Measurements from ENCODE around the gene EPB41L3.

The EPB41L3 gene

GRCh38 chr18:5476961-5477800, 66.6 kb downstream of the EPB41L3 start:
- Histone ChIP-seq H3K4me1 (ENCODE audit: control insufficient read depth in 1 of 2, insufficient read depth in 2 of 2, low read length in 2 of 2) (no peaks in the 10 kb centered on the region), H3K9ac (ENCODE audit: low read depth in 1 of 2, low read length in 2 of 2) (no peak overlapping the region), H3K36me3 (ENCODE audit: control insufficient read depth in 1 of 2, insufficient read depth in 2 of 2, low read length in 2 of 2) (peaks cover 8 to 19% of the 10 kb centered on the region in 2 donors), H3K27ac (ENCODE audit: low read depth, low read length) (no peak overlapping the region), H3K9me3 (ENCODE audit: control insufficient read depth in 1 of 2, low read length in 2 of 2) (no peaks in the 10 kb centered on the region), H3K27me3 (ENCODE audit: control insufficient read depth in 1 of 2, insufficient read depth in 2 of 2, low read length in 2 of 2) (no peaks in the 10 kb centered on the region), H3K4me3 (ENCODE audit: low read depth in 1 of 2, low read length in 2 of 2) (no peak overlapping the region)

- H3K4me3 ChIP-seq (ENCODE audit: low read depth in 1 of 2, low read length in 2 of 2) = no peak overlapping the region
- no peaks in the 10 kb centered on the region for H3K9me3 ChIP-seq (ENCODE audit: control insufficient read depth in 1 of 2, low read length in 2 of 2)
- H3K4me1 ChIP-seq (ENCODE audit: control insufficient read depth in 1 of 2, insufficient read depth in 2 of 2, low read length in 2 of 2) = no peaks in the 10 kb centered on the region
- H3K9ac ChIP-seq (ENCODE audit: low read depth in 1 of 2, low read length in 2 of 2) = no peak overlapping the region
- H3K27ac ChIP-seq (ENCODE audit: low read depth, low read length) = no peak overlapping the region
- peaks cover 8 to 26% of the 10 kb centered on the region in 2 donors for H3K36me3 ChIP-seq (ENCODE audit: control insufficient read depth in 1 of 2, insufficient read depth in 2 of 2, low read length in 2 of 2)
- H3K27me3 ChIP-seq (ENCODE audit: control insufficient read depth in 1 of 2, insufficient read depth in 2 of 2, low read length in 2 of 2) = no peaks in the 10 kb centered on the region
Observed at GRCh38 chr18:5475267-5475666, 68.5 kb downstream of the EPB41L3 start.

- Histone ChIP-seq H3K9ac (ENCODE audit: low read depth in 1 of 2, low read length in 2 of 2) (no peak overlapping the region), H3K27me3 (ENCODE audit: control insufficient read depth in 1 of 2, insufficient read depth in 2 of 2, low read length in 2 of 2) (no peaks in the 10 kb centered on the region), H3K36me3 (ENCODE audit: control insufficient read depth in 1 of 2, insufficient read depth in 2 of 2, low read length in 2 of 2) (peaks cover 0 to 13% of the 10 kb centered on the region in 2 donors), H3K27ac (ENCODE audit: low read depth, low read length) (no peak overlapping the region), H3K4me3 (ENCODE audit: low read depth in 1 of 2, low read length in 2 of 2) (no peak overlapping the region), H3K4me1 (ENCODE audit: control insufficient read depth in 1 of 2, insufficient read depth in 2 of 2, low read length in 2 of 2) (no peaks in the 10 kb centered on the region), H3K9me3 (ENCODE audit: control insufficient read depth in 1 of 2, low read length in 2 of 2) (no peaks in the 10 kb centered on the region)
Observed at GRCh38 chr18:5469340-5469739, 74.5 kb downstream of the EPB41L3 start.

GRCh38 chr18:5468394-5468793, 75.4 kb downstream of the EPB41L3 start:
- no peaks in the 10 kb centered on the region for H3K9me3 ChIP-seq (ENCODE audit: control insufficient read depth in 1 of 2, low read length in 2 of 2)

GRCh38 chr18:5467671-5468070, 76.1 kb downstream of the EPB41L3 start:
- H3K27me3 ChIP-seq (ENCODE audit: control insufficient read depth in 1 of 2, insufficient read depth in 2 of 2, low read length in 2 of 2) = no peaks in the 10 kb centered on the region
- H3K4me1 ChIP-seq (ENCODE audit: control insufficient read depth in 1 of 2, insufficient read depth in 2 of 2, low read length in 2 of 2) = no peaks in the 10 kb centered on the region
- H3K9ac ChIP-seq (ENCODE audit: low read depth in 1 of 2, low read length in 2 of 2) = no peak overlapping the region
- H3K36me3 ChIP-seq (ENCODE audit: control insufficient read depth in 1 of 2, insufficient read depth in 2 of 2, low read length in 2 of 2) = peaks cover 0 to 13% of the 10 kb centered on the region in 2 donors
- H3K27ac ChIP-seq (ENCODE audit: low read depth, low read length) = no peak overlapping the region
- H3K9me3 ChIP-seq (ENCODE audit: control insufficient read depth in 1 of 2, low read length in 2 of 2) = no peaks in the 10 kb centered on the region
- H3K4me3 ChIP-seq (ENCODE audit: low read depth in 1 of 2, low read length in 2 of 2) = no peak overlapping the region

More at GRCh38 chr18:5468394-5468793, 75.4 kb downstream of the EPB41L3 start:
- H3K27ac ChIP-seq (ENCODE audit: low read depth, low read length) = no peak overlapping the region
- no peaks in the 10 kb centered on the region for H3K4me1 ChIP-seq (ENCODE audit: control insufficient read depth in 1 of 2, insufficient read depth in 2 of 2, low read length in 2 of 2)
- peaks cover 0 to 13% of the 10 kb centered on the region in 2 donors for H3K36me3 ChIP-seq (ENCODE audit: control insufficient read depth in 1 of 2, insufficient read depth in 2 of 2, low read length in 2 of 2)
- no peaks in the 10 kb centered on the region for H3K27me3 ChIP-seq (ENCODE audit: control insufficient read depth in 1 of 2, insufficient read depth in 2 of 2, low read length in 2 of 2)
- H3K4me3 ChIP-seq (ENCODE audit: low read depth in 1 of 2, low read length in 2 of 2) = no peak overlapping the region
- no peak overlapping the region for H3K9ac ChIP-seq (ENCODE audit: low read depth in 1 of 2, low read length in 2 of 2)

GRCh38 chr18:5466256-5466655, 77.5 kb downstream of the EPB41L3 start:
- Histone ChIP-seq H3K27ac (ENCODE audit: low read depth, low read length) (no peak overlapping the region), H3K27me3 (ENCODE audit: control insufficient read depth in 1 of 2, insufficient read depth in 2 of 2, low read length in 2 of 2) (no peaks in the 10 kb centered on the region), H3K9me3 (ENCODE audit: control insufficient read depth in 1 of 2, low read length in 2 of 2) (no peaks in the 10 kb centered on the region), H3K4me3 (ENCODE audit: low read depth in 1 of 2, low read length in 2 of 2) (no peak overlapping the region), H3K36me3 (ENCODE audit: control insufficient read depth in 1 of 2, insufficient read depth in 2 of 2, low read length in 2 of 2) (peaks cover 0 to 8% of the 10 kb centered on the region in 2 donors), H3K9ac (ENCODE audit: low read depth in 1 of 2, low read length in 2 of 2) (no peak overlapping the region), H3K4me1 (ENCODE audit: control insufficient read depth in 1 of 2, insufficient read depth in 2 of 2, low read length in 2 of 2) (peaks cover 0 to 5% of the 10 kb centered on the region in 2 donors)

- no peaks in the 10 kb centered on the region for H3K27me3 ChIP-seq (ENCODE audit: control insufficient read depth in 1 of 2, insufficient read depth in 2 of 2, low read length in 2 of 2)
- H3K4me1 ChIP-seq (ENCODE audit: control insufficient read depth in 1 of 2, insufficient read depth in 2 of 2, low read length in 2 of 2) = peaks cover 0 to 5% of the 10 kb centered on the region in 2 donors
- H3K4me3 ChIP-seq (ENCODE audit: low read depth in 1 of 2, low read length in 2 of 2) = no peak overlapping the region
- no peak overlapping the region for H3K9ac ChIP-seq (ENCODE audit: low read depth in 1 of 2, low read length in 2 of 2)
- no peak overlapping the region for H3K27ac ChIP-seq (ENCODE audit: low read depth, low read length)
- no peaks in the 10 kb centered on the region for H3K9me3 ChIP-seq (ENCODE audit: control insufficient read depth in 1 of 2, low read length in 2 of 2)
- H3K36me3 ChIP-seq (ENCODE audit: control insufficient read depth in 1 of 2, insufficient read depth in 2 of 2, low read length in 2 of 2) = peaks cover 0 to under 1% of the 10 kb centered on the region in 2 donors
Observed at GRCh38 chr18:5464251-5464650, 79.5 kb downstream of the EPB41L3 start.

- H3K9ac ChIP-seq (ENCODE audit: low read depth in 1 of 2, low read length in 2 of 2) = no peak overlapping the region
- H3K27ac ChIP-seq (ENCODE audit: low read depth, low read length) = no peak overlapping the region
- no peak overlapping the region for H3K4me3 ChIP-seq (ENCODE audit: low read depth in 1 of 2, low read length in 2 of 2)
- H3K36me3 ChIP-seq (ENCODE audit: control insufficient read depth in 1 of 2, insufficient read depth in 2 of 2, low read length in 2 of 2) = no peaks in the 10 kb centered on the region
- H3K4me1 ChIP-seq (ENCODE audit: control insufficient read depth in 1 of 2, insufficient read depth in 2 of 2, low read length in 2 of 2) = peaks cover 0 to 5% of the 10 kb centered on the region in 2 donors
- H3K9me3 ChIP-seq (ENCODE audit: control insufficient read depth in 1 of 2, low read length in 2 of 2) = no peaks in the 10 kb centered on the region
- no peaks in the 10 kb centered on the region for H3K27me3 ChIP-seq (ENCODE audit: control insufficient read depth in 1 of 2, insufficient read depth in 2 of 2, low read length in 2 of 2)
Observed at GRCh38 chr18:5463831-5464230, 80.0 kb downstream of the EPB41L3 start.

- Histone ChIP-seq H3K27me3 (ENCODE audit: control insufficient read depth in 1 of 2, insufficient read depth in 2 of 2, low read length in 2 of 2) (no peaks in the 10 kb centered on the region), H3K4me1 (ENCODE audit: control insufficient read depth in 1 of 2, insufficient read depth in 2 of 2, low read length in 2 of 2) (peaks cover 0 to 5% of the 10 kb centered on the region in 2 donors), H3K36me3 (ENCODE audit: control insufficient read depth in 1 of 2, insufficient read depth in 2 of 2, low read length in 2 of 2) (no peaks in the 10 kb centered on the region), H3K9me3 (ENCODE audit: control insufficient read depth in 1 of 2, low read length in 2 of 2) (no peaks in the 10 kb centered on the region), H3K27ac (ENCODE audit: low read depth, low read length) (no peak overlapping the region), H3K4me3 (ENCODE audit: low read depth in 1 of 2, low read length in 2 of 2) (no peak overlapping the region), H3K9ac (ENCODE audit: low read depth in 1 of 2, low read length in 2 of 2) (no peak overlapping the region)
Observed at GRCh38 chr18:5463390-5463789, 80.4 kb downstream of the EPB41L3 start.

- peaks cover 0 to 5% of the 10 kb centered on the region in 2 donors for H3K4me1 ChIP-seq (ENCODE audit: control insufficient read depth in 1 of 2, insufficient read depth in 2 of 2, low read length in 2 of 2)
- H3K9me3 ChIP-seq (ENCODE audit: control insufficient read depth in 1 of 2, low read length in 2 of 2) = no peaks in the 10 kb centered on the region
- H3K27me3 ChIP-seq (ENCODE audit: control insufficient read depth in 1 of 2, insufficient read depth in 2 of 2, low read length in 2 of 2) = no peaks in the 10 kb centered on the region
- no peaks in the 10 kb centered on the region for H3K36me3 ChIP-seq (ENCODE audit: control insufficient read depth in 1 of 2, insufficient read depth in 2 of 2, low read length in 2 of 2)
- no peak overlapping the region for H3K9ac ChIP-seq (ENCODE audit: low read depth in 1 of 2, low read length in 2 of 2)
- no peak overlapping the region for H3K4me3 ChIP-seq (ENCODE audit: low read depth in 1 of 2, low read length in 2 of 2)
- H3K27ac ChIP-seq (ENCODE audit: low read depth, low read length) = no peak overlapping the region
Observed at GRCh38 chr18:5462227-5462626, 81.6 kb downstream of the EPB41L3 start.

All from duodenal mucosa (tissue), 2 donors.